HG03060 (cell line): ENCODE measurements around the gene SNX19.

Experiments
- ATAC-seq: cut with Tn5 transposase; IDR thresholded peaks from one replicate; pipeline ENCODE4 v1.9.1; 2021; ENCODE audit warnings: low read depth, moderate number of reproducible peaks; ENCODE audit not compliant: unreplicated experiment

Gene SNX19

DNA sequence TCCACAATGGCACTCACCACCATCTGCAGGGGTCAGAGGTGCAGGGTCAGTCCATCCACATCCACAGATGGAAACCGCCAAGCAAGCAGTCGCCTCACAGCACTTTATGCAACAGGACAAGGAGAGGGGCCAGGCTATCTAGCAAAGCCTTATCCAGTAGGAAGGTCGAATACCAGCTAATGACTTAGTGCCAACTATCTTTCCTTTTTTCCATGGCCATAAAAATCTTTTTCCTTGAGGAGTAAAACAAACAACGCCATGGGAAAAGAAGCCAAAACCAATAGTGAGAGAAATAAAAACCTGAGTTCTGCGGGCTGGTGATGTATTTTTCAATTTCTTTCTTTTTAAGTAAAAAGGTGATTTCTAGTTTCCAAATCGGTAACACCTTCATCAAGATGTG lies 8.2 kb downstream of the SNX19 start:
- ATAC-seq, result no peak

DNA sequence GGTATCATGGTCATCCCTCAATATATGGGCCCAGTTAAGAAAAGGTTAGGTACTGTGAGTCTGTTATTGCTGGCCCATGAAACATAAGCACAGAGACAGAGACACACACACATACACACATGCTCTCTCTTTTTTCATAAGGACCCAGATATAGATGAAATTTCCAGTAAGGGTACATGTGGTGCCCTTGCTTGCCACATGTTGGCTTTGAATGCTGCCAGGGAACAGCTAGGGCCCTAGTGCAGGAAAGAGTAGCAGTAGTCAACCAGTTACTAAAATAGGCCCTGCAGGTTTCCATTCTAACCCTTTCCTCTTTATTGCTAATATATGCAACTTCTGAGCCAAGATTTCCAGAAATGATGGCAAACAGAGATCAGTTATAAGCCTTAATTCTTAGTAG lies 9.1 kb downstream of the SNX19 start:
- no peak for ATAC-seq

DNA sequence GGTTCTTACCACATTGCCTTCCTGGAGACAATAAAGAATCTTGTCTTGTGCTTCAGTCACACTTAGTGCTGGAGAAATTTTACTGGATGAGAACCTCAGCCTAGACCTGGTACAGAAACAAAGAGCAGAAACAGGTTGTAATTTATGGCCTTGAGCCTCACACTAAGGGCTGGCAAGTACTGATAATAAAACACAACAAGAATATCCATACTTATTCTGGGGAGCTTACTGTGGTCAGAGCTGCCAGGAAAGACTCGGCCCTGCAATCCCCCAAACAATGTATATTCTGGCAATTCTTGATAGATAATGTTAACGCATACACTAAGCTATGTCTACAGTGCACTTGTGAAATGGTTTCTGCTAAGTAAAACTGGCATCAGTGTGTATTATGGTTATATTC lies 9.7 kb downstream of the SNX19 start:
- no peak for ATAC-seq

DNA sequence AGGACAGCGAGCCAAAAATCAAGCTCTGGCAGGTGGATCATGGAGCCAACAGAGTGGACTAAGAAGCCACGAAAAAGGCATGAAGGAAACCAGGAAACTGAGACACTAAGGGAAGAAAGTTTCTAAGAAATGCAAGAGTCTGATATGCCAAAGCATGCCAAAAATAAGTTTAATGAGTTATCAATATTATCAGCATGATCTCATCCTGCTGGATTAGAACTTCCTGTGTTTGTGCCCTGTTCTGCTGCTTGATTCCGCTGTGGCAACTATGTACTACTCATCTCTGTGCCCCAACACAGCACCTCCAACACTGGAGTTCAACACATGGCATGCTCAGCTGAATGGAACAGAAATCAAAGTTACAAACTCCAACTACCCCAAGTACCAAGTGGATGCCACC lies 10.8 kb downstream of the SNX19 start:
- ATAC-seq, result no peak

GRCh38 chr11:130904380-130904779 lies 11.9 kb downstream of the SNX19 start:
- no peak for ATAC-seq

DNA sequence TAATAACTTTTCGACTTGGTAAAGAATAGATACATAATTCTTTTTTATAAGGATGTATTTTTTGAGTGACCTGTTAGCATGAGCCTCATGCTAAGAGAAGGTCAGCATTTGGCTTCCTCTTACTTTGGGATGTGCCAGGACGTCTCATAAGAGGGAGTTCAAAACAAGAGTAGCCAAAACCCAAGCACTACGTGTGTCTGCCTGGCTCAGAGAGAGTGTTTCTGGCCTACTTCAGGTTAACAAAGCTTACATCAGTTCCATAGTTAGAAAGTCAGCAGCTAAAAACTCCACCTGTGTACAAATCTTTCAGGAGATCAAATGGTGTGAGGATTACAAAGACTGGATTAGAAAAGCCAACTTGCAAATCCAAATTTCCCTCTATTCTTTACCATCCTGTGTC lies 13.9 kb downstream of the SNX19 start:
- no peak for ATAC-seq

- ATAC-seq, result no peak
Observed at GRCh38 chr11:130899106-130899505, 17.2 kb downstream of the SNX19 start.

DNA sequence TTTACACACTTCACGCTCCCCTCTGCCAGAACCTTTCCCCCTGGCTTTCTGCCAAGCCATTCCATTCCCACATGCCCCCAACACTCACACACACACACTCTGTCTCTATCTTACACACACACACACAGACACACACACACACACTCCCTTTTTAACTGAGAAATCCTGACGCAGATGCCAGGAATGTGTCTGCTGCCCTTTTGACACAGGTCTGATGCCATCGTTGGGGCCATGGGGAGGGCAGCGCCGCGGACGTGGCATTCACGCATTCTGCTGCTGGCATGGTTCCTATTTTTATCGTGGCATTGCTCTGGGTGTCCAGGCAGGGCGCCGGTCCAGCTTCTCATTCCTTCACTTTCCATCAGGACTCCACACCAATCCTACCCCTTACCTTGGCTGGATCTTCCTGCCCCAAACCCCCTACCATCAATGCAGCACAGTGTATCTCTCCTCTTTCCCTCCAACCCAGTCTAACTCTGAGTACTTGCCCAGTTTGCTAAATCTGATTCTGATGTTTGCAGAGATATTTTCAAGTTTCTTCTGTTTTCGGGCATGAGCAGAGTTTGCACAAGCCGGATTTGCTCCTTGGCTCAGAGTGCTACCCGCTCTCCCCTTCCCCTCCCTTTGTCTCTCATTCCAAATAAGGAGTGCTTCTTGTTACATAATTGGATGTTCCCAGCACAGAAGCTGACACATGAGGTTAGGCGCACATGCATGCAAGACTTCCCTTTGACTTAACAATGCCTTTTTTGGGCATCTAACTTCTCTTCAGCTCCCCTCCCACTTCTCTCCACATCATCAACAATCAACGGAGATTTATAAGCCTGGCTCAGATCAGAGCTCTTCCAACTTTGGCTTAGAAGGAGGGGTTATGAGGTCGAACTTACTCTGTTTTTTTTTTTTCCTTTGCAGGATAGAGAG lies 18.8 kb downstream of the SNX19 start:
- no peak for ATAC-seq

DNA sequence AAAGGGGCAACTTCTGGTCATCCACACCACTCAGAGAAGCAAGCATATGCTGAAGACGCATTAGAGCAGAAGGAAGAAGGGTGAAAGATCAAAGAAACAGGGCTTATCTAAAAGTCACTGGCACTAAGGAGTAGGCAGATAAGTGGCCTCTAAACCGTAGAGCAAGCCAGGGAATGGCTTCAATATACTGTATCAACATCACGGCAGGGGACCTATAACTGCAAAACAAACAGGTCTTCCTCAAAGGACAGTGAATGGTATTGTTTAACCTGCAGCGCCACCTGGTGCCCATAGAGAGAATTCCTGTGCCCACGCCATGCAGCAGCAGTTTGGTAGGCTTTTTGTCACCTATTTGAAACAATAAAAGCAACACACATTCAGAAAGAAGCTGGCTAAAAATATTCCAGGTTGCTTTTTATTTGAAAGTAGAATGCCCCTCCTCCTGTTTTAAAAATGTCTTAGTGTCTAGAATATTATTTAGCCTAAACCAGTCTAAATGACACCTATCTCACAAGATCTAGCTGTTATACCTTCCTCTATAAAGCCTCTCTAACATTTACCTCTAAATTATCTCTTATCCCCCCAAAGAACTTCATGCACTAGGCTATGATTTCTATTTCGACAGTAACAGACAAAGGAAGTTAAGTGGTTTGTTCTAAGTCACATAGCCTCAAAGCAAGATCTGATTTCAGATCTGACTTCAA lies 21.8 kb downstream of the SNX19 start:
- no peak for ATAC-seq

GRCh38 chr11:130892861-130893260 lies 23.4 kb downstream of the SNX19 start:
- ATAC-seq, result no peak

GRCh38 chr11:130891326-130891725 lies 25.0 kb downstream of the SNX19 start:
- ATAC-seq, result no peak

DNA sequence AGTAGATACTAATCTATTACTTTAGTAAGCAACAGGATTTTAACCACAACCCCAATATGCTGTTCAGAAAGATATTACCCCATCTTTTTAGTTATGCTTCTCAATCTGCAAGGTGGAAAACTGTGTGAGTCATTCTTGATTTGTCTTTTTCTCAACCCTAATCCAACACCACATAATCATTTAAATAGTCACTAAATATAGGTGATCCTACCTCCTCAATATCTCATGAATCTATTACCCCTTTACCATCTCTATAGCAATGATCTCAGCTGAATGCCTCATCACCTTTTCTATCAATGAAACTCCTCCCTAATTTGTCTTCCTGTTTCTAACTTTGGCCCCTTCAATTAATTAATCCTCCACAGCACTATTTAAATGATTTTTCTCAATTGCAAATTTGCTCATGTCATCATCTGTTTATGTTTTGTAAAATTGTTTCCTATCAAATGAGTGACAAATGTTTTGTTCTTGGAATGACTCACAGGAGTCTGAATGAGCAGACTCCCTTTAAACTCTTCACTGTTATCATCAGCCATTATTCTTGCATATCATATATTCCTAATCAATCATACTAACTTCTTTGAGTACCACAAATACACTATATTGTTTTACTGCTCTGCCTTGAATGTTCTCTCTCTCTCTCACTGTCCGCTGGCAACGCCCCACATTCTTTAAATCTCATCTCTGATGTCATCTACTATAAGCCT lies 26.1 kb downstream of the SNX19 start:
- ATAC-seq, result no peak

- no peak for ATAC-seq
Observed at GRCh38 chr11:130888790-130889189, 27.5 kb downstream of the SNX19 start.

GRCh38 chr11:130886704-130887103 lies 29.6 kb downstream of the SNX19 start:
- no peak for ATAC-seq

DNA sequence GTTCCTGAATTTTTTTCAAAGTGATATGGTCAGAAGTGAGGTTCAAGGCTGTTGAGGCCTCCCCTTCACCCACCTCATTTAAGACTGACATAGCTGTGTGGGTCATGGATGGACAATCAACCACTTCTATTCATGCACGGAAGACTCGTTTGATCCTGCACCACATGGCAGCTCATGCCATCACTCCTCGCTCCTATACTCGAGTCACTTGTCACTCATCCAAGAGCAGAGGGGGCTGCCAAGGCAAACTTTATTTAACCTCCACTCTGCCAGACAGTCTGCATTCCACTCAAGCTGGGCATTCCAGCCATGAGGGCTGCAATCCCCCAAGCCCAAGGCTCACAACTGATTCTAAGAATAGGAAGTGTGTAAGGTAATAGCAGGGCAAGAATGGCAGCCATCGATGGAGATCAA lies 34.1 kb downstream of the SNX19 start:
- no peak for ATAC-seq

GRCh38 chr11:130881475-130882137 lies 34.7 kb downstream of the SNX19 start:
- no peak for ATAC-seq

DNA sequence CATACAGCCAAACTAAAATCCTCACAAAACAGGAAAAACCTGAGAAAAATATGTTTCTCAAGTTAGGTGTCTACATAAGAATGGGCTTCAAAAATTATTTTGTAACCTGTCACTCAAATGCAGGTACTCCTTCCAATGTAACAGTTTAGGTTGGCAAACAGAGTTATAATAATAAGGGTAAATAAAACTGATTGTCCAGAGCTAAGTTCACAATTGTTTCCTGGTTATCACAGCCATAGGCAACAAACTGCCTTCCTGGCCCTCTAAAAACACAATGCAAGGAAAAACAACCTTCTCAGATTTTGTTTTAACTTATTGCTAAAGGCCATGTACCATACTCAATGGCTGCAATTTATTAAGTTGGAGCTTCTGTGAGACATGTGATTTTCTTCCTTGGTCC lies 36.4 kb downstream of the SNX19 start:
- ATAC-seq, result no peak

- ATAC-seq, result no peak
Observed at GRCh38 chr11:130876931-130877915, 39.1 kb downstream of the SNX19 start.

- no peak for ATAC-seq
Observed at GRCh38 chr11:130876100-130876499, 40.2 kb downstream of the SNX19 start.
